Stimulated activated naive CD4-positive, alpha-beta T cell treated with Interleukin-2 at 50 U/mL for 16 hours (primary cell): Measurements from ENCODE around the gene CRB1.

Experiments
- DNase-seq: peaks from one replicate; lab custom pipeline; 2025; lab: John Stamatoyannopoulos, UW

The CRB1 gene

GRCh38 chr1:197304638-197305200, 36.7 kb downstream of the CRB1 start:
- DNase-seq, result no peak

- DNase-seq, result no peak
Measured at GRCh38 chr1:197305925-197306324, 37.9 kb downstream of the CRB1 start.

GRCh38 chr1:197306381-197307062, 38.5 kb downstream of the CRB1 start:
- DNase-seq, result no peak

DNA sequence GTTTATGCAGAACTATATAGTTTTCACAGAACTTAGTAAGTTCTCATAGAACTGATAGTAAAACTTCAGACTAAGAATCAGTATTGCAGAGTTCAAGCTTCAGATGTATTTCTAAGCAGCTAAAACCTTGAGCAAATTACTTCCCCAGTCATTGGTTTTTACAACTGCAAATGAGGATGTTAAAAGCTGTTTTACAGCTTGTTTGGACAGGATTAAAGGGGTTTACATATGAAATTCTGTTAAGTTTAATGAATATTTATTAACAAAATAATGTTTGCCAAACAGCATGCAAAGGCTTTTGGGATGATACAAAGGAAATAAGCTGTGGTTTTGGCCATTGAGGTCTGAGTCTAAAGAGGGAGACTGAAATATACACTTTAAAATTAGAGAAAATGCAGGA, 39.1 kb downstream of the CRB1 start:
- DNase-seq, result no peak

DNA sequence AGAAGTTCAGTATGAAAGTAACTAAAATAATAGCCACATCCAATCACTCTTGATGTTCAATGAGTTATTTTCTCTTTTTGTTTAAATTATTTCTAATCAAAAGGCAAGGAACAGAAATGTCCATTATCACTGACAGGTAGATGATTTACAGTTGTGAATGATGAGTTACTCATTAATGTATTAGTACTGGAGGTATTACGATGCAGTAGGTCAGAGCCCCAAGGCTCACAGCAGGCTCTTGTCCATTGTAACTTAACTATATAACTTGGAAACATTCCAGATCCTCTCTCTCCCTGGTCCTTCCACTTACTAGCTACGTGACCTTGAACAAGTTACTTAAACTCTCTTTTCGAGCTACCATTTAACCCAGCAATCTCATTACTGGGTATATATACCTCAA, 39.5 kb downstream of the CRB1 start:
- DNase-seq, result no peak

DNA sequence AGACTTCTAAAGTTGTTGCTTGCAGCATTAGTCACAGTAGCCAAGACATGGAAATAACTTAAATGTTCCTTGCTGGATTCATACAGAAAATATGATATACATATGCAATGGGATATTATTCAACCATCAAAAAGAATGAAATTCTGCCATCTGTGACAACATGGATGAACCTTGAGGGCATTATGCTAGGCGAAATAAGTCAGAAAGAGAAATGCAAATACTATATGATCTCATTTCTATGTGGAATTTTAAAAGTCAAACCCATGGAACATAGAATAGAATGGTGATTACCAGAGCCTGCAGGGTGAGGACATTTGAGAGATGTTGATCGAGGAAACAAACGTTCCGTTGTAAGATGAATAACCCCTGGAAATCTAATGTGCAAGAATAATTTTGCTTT, 43.0 kb downstream of the CRB1 start:
- DNase-seq, result no peak

GRCh38 chr1:197312163-197312562, 44.1 kb downstream of the CRB1 start:
- no peak for DNase-seq

DNA sequence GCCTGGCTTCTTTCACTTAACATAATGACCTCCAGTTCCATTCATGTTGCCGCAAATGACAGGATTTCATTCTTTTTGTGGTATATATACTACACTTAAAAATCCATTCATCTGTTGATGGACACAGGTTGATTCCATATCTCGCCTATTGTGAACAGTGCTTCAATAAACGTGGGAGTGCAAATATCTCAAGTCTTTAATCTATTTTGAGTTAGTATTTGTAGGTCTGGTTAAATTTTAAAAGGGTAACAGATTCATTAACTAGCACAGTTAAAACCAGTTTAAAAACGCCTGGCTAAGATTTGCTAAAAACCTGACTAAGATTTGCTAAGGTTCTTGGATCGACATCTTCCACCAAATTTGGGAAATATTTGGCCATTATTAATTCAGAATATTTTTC, 45.7 kb downstream of the CRB1 start:
- DNase-seq, result no peak

DNA sequence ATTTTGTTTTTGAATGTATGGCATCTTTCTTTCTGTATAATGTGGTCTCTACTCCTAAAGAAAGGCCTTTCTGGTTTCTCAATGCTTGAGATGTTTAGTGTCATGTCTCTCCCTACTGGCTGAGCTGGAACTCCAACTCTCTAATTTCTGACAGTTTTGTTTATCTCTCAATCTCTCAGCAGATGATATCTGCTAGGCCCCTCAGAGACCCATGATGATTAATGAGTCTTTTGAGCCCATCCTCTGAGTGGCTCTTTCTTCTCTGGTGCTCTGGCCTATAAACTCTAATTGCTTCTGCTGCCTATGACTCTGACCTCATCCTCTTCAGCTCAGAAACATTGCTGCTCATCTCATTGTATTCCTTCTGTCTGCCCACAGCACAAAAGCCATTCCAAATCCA, 46.6 kb downstream of the CRB1 start:
- no peak for DNase-seq

DNA sequence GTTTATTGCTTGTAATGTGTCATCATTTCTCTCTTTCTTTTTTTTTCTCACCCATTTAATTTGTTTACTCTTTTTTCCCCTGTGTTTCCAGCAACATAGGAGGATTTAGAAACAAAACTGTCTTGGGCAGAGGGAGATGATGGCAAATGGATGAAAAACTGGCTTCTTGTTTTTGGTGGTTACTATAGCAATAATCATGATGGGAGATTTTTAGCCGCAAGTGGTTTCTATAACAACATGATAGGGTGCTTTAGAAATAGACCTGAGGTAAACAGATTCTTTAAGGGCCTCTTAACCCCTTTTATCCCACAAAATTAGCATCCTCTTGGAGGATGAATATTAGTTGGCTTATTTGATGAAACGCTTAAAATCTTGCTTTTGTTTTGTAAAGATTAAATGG, 51.6 kb downstream of the CRB1 start:
- no peak for DNase-seq

DNA sequence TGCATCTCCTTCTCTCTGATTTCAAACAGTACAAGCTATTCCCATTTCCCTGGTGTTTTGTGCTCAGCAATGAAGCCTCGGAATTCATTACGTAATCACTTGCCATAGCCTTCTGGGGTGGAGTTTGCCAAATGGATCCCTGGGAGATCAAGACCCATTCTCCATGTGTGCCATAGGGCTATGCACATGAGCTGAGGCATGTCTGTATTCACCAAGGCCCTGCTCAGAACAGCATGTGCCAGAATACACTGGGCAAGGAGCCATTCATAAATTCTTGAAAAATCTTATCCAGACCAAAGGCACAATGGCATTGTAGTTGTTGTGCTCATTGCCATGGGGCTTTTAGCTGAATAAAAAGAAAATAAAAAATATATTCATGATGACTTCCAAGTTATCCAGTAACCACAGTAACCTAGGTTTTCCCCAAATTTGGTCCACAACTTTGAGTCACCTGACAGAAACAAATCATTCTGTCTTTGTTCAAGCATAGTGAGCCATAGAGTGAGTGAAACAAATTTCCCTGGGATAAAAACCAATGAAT, 53.0 kb downstream of the CRB1 start:
- no peak for DNase-seq

GRCh38 chr1:197321811-197322210, 53.8 kb downstream of the CRB1 start:
- no peak for DNase-seq

DNA sequence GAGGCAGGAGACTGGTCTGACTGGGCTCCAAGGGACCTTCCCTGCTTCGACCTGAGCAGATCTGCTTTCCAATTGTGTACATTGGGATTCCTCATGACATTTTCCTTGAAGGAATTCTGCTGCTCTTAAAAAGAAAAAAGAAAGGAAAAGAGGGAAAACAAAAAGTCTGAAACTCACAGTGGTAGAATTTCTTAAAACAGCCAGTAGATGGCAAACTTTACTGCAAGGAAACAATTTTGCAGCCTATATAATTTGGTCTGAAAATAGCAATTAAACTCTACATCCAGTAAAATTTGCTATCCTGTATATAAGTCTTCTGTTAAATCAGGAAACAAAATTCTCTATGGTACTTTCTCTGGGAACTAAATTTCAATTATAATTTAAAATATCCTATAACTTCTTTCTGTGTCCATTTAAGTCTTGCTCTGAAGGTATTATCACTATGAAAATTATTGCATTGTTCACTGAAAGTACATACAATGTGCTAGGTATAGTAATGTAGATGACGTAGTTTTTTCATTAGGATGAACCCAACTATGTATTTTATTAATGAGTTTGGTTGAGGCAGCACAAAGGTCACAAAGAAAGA, 59.8 kb downstream of the CRB1 start:
- DNase-seq, result no peak

GRCh38 chr1:197330213-197330612, 62.2 kb downstream of the CRB1 start:
- no peak for DNase-seq

GRCh38 chr1:197331565-197331964, 63.5 kb downstream of the CRB1 start:
- no peak for DNase-seq

DNA sequence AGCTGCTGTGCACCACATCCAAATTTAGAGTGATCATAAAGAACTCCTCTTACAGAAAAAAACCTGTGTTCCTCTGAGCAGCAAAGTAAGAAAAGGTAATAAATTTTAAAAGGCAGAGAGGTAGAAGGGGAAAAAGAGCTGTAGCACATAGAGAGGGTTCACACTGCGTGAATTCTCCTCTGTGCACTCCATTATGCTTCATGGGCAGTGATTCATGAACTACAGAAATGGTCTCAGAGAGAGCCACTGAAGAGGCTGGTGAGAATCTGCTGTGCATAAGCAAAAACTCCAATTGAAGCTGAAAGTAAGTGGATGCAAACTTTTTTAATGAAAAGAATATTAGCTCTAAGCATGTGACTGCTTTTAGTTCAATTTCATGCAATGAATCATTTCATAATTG, 65.0 kb downstream of the CRB1 start:
- no peak for DNase-seq

- no peak for DNase-seq
Measured at GRCh38 chr1:197336571-197336970, 68.5 kb downstream of the CRB1 start.

DNA sequence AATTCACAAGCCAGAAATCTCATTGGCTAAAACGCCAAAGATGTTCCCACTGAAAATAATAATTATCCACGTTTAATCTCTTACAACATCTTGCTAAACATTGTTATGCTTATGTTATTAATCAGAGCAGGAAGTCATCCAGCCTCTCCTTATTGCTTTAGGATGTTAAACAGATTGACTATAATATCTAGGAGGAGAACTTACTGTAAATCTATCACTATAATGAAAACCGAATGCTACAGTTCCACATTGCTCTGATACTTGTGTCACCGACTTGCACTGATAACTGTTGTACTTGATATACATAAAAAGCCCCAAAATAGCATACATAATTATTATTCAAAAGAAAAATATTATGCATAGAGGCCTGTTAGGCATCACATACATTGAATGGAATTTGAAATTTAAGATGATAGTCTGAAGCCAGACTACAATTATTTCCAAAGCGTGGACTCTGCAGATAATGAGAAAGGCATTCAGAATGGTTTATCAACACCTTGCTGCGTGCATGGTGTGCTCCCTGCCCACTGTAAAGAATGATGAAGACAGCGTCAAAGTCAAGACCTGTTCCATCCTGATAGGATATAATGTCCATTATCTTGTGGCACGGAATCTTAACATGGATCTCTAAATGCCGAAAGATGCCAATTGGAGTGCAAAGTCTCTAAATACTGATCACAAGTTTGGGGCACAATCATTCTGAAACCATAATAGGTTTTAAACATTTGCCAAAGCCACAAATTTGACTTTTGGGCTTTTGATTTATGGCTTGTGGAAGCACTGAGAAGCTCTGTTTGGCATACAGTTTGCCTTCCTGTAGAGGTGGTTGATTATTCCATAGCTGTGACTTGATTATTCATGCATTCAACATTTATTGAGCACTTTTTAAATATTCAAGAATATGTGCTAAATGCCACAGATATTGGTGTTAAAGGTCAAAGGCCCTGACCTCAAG, 71.3 kb downstream of the CRB1 start:
- DNase-seq, result no peak

- DNase-seq, result no peak
Measured at GRCh38 chr1:197341626-197342025, 73.6 kb downstream of the CRB1 start.

DNA sequence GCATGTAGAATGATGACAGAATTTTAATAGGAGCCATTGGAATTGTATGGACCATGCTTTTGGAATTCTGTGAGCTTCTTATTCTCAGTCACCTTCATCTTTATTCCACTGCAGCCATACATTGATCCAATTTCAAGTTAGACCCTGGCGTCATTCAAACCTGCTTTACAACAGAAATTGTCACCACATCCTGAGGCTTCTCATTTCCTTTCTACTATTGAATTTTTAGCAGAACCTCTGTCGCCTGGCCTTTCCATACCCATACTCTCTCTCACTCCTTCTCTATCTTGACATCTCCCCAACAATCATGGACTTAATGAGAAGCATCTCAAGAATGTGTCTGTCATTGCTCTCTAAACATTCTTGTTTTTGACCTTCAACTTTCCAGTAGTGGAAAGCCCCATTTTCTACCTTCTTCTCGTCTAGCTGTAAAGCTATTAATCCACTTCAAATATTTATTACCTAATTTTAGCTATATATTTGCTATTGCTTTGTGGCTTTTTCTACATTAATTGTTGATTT, 74.1 kb downstream of the CRB1 start:
- DNase-seq, result no peak

DNA sequence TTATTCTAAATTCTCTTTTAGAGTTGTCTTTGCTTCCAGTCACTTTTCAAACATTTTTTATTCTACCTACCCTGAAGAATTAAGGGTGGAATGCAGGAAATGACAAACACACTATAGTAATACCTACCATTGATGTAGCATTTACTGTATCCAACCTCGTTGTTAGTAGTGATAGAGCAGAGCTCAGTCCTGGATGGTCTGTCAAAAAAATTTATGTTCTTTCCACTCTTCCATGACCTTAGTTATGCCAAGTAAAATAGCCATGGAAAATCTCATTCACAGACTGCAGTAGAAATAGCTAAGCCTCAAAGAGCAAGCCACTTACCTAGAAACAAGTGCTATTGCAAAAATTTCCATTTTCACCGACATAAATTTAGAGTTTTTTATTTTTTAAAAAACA, 74.6 kb downstream of the CRB1 start:
- DNase-seq, result no peak

GRCh38 chr1:197343663-197344273, 75.7 kb downstream of the CRB1 start:
- DNase-seq, result no peak
